ENCODE results near the gene B2M. TPM values are rescaled to one million over a fixed set of nuclear protein-coding genes. Genes with fewer than 3 reads are reported as not detected.

B2M gene
- total RNA-seq, 4 donors from 2014 or later = 3,609 to 4,918 (median 4,073) TPM

DNA sequence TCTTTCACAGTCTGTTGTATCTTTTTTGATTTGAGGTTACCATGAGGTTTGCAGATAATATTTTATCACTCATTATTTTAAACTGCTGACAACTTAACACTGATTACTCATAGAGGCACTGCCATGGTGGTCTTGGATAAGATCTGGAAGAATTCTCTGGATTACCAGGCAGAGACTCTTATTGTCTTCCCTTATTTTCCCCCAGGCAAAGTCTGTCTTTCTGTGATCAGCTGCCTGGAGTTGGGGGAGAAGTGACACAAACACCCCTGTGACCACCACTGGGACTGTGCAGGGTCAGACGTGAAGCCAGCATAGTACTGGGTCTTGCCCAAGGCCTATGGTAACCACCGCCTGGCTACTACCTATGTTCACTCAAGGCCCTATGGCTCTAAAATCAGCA lies 4.9 kb upstream of the B2M start:
- Histone ChIP-seq H3K9me3 (peaks cover 4% of the 10 kb centered on the region), H3K4me1 (peaks cover 9% of the 10 kb centered on the region), H3K36me3 (no peaks in the 10 kb centered on the region), H3K27me3 (no peaks in the 10 kb centered on the region), H3K4me3 (no peak overlapping the region), H3K27ac (no peak overlapping the region)
- no peak for DNase-seq (ENCODE audit: low spot score in 2 of 2)
- TF ChIP-seq EP300 (IDR thresholded peaks at IDR 0.05) (no peak), POLR2AphosphoS5 (IDR thresholded peaks at IDR 0.05) (no peak), POLR2A (IDR thresholded peaks at IDR 0.05) (no peak)
- TF ChIP-seq, protein P1, sequence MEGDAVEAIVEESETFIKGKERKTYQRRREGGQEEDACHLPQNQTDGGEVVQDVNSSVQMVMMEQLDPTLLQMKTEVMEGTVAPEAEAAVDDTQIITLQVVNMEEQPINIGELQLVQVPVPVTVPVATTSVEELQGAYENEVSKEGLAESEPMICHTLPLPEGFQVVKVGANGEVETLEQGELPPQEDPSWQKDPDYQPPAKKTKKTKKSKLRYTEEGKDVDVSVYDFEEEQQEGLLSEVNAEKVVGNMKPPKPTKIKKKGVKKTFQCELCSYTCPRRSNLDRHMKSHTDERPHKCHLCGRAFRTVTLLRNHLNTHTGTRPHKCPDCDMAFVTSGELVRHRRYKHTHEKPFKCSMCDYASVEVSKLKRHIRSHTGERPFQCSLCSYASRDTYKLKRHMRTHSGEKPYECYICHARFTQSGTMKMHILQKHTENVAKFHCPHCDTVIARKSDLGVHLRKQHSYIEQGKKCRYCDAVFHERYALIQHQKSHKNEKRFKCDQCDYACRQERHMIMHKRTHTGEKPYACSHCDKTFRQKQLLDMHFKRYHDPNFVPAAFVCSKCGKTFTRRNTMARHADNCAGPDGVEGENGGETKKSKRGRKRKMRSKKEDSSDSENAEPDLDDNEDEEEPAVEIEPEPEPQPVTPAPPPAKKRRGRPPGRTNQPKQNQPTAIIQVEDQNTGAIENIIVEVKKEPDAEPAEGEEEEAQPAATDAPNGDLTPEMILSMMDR (IDR thresholded peaks at IDR 0.05) = no peak
- WGBS = 88% methylated on average over 2 of the region's 2 CpGs

DNA sequence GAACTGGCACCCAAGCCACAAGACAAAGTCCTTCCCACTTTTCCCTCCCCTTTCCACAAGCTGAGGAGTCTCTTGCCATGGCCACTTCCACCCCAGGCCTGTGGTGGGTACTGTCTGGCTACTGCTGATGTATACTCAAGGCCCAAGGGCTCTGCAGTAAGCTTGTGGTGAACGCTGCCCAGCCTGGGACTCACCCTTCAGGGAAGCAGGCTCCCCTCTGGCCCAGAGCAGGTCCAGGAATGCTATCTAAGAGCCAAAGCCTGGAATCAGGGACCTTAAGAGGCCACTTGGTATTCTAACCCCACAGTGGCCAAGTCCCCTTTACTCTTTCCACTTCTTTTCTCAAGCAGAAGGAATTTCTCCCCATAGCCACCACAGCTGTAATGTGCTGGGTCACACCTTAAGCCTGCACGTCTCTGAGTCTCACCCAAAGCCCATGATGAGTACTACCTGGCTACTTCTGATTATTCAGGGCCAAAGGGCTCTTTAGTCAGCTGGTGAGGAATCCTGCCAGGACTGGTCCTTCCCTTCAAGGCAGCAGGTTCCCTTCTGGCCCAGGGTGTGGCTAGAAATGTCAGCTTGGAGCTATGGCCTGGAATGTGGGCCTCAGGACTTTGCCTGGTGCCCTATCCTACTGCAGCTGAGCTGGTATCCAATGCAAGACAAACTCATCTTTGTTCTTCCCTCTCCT lies 4.2 kb upstream of the B2M start:
- TF ChIP-seq, protein P1 (IDR thresholded peaks at IDR 0.05) = no peak
- TF ChIP-seq POLR2A (IDR thresholded peaks at IDR 0.05) = no peak
- no peak overlapping the region for H3K27ac ChIP-seq
- H3K36me3 ChIP-seq = no peaks in the 10 kb centered on the region
- peaks cover 4% of the 10 kb centered on the region for H3K9me3 ChIP-seq
- DNase-seq (ENCODE audit: low spot score in 2 of 2) = no peak
- H3K4me3 ChIP-seq = no peak overlapping the region
- peaks cover 9% of the 10 kb centered on the region for H3K4me1 ChIP-seq
- H3K27me3 ChIP-seq = no peaks in the 10 kb centered on the region
- 83% methylated on average over 1 of the region's 2 CpGs for WGBS

DNA sequence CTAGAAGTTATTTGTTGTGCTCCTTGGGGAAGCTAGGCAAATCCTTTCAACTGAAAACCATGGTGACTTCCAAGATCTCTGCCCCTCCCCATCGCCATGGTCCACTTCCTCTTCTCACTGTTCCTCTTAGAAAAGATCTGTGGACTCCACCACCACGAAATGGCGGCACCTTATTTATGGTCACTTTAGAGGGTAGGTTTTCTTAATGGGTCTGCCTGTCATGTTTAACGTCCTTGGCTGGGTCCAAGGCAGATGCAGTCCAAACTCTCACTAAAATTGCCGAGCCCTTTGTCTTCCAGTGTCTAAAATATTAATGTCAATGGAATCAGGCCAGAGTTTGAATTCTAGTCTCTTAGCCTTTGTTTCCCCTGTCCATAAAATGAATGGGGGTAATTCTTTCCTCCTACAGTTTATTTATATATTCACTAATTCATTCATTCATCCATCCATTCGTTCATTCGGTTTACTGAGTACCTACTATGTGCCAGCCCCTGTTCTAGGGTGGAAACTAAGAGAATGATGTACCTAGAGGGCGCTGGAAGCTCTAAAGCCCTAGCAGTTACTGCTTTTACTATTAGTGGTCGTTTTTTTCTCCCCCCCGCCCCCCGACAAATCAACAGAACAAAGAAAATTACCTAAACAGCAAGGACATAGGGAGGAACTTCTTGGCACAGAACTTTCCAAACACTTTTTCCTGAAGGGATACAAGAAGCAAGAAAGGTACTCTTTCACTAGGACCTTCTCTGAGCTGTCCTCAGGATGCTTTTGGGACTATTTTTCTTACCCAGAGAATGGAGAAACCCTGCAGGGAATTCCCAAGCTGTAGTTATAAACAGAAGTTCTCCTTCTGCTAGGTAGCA lies 851 bp upstream of the B2M start:
- no peak for TF ChIP-seq EP300 (IDR thresholded peaks at IDR 0.05)
- TF ChIP-seq POLR2AphosphoS5 (IDR thresholded peaks at IDR 0.05) = no peak
- TF ChIP-seq POLR2A (IDR thresholded peaks at IDR 0.05) = peak in 1 of 2 donors; percentile 46
- TF ChIP-seq, protein P1 (IDR thresholded peaks at IDR 0.05) = no peak
- H3K4me3 ChIP-seq = peak overlapping the region; percentile 92
- 26% methylated on average over 11 of the region's 11 CpGs for WGBS
- H3K27me3 ChIP-seq = no peaks in the 10 kb centered on the region
- DNase-seq (ENCODE audit: low spot score in 2 of 2) = no peak
- peak overlapping the region; percentile 99 for H3K27ac ChIP-seq
- H3K4me1 ChIP-seq = peaks cover 33% of the 10 kb centered on the region
- no peaks in the 10 kb centered on the region for H3K9me3 ChIP-seq
- peaks cover 7% of the 10 kb centered on the region for H3K36me3 ChIP-seq

DNA sequence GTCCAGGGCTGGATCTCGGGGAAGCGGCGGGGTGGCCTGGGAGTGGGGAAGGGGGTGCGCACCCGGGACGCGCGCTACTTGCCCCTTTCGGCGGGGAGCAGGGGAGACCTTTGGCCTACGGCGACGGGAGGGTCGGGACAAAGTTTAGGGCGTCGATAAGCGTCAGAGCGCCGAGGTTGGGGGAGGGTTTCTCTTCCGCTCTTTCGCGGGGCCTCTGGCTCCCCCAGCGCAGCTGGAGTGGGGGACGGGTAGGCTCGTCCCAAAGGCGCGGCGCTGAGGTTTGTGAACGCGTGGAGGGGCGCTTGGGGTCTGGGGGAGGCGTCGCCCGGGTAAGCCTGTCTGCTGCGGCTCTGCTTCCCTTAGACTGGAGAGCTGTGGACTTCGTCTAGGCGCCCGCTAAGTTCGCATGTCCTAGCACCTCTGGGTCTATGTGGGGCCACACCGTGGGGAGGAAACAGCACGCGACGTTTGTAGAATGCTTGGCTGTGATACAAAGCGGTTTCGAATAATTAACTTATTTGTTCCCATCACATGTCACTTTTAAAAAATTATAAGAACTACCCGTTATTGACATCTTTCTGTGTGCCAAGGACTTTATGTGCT lies 527 bp downstream of the B2M start:
- TF ChIP-seq, protein P1 (IDR thresholded peaks at IDR 0.05) = no peak
- peak in 1 of 3 donors; percentile 8 for TF ChIP-seq POLR2AphosphoS5 (IDR thresholded peaks at IDR 0.05)
- H3K4me1 ChIP-seq = peaks cover 47% of the 10 kb centered on the region
- 2% methylated on average over 11 of the region's 46 CpGs for WGBS

More for the DNA sequence above, 527 bp downstream of the B2M start:
- no peaks in the 10 kb centered on the region for H3K27me3 ChIP-seq
- H3K4me3 ChIP-seq = peak overlapping the region; percentile 92
- DNase-seq (ENCODE audit: low spot score in 2 of 2) = no peak
- peak overlapping the region; percentile 99 for H3K27ac ChIP-seq
- no peaks in the 10 kb centered on the region for H3K9me3 ChIP-seq
- peaks cover 20% of the 10 kb centered on the region for H3K36me3 ChIP-seq

Measured in suprapubic skin (tissue), 4 donors.